Suprapubic skin (tissue), 4 donors: ENCODE results near the gene CHAC1. TPM values are rescaled to one million over a fixed set of nuclear protein-coding genes. Genes with fewer than 3 reads are reported as not detected.

Experiments
- DNase-seq, 2 donors: peaks; one replicate each; pipeline ENCODE4 v3.0.0-alpha.2; 2019; ENCODE audit warnings: low spot score in 2 of 2
- H3K27ac ChIP-seq: fragments of 200-600 bp; sonication (generic); one replicate; pipeline ENCODE4 v1.5.1; 2019
- H3K27me3 ChIP-seq: fragments of 200-600 bp; sonication (generic); one replicate; pipeline ENCODE4 v1.5.1; 2019
- H3K36me3 ChIP-seq: fragments of 200-600 bp; sonication (generic); one replicate; pipeline ENCODE4 v1.5.1; 2019
- H3K4me1 ChIP-seq: fragments of 200-600 bp; sonication (generic); one replicate; pipeline ENCODE4 v1.5.1; 2019
- H3K4me3 ChIP-seq: fragments of 200-600 bp; sonication (generic); one replicate; pipeline ENCODE4 v1.5.1; 2019; ENCODE audit warnings: mild to moderate bottlenecking
- H3K9me3 ChIP-seq: fragments of 200-600 bp; sonication (generic); one replicate; pipeline ENCODE4 v1.5.1; 2019
- CTCF ChIP-seq, 2 donors: fragments of 200-600 bp in 1 of 2; fragments of 450-650 bp in 1 of 2; sonication (generic) in 1 of 2; IDR thresholded peaks; one replicate each; pipeline ENCODE4 v1.5.1; 2016 to 2019; ENCODE audit warnings: antibody characterized with exemption in 2 of 2, mild to moderate bottlenecking in 1 of 2, moderate library complexity in 1 of 2
- EP300 ChIP-seq: sonication (generic); formaldehyde crosslinking; IDR thresholded peaks from one replicate; pipeline ENCODE4 v1.6.1; 2017; ENCODE audit warnings: antibody characterized with exemption
- POLR2A ChIP-seq, 2 donors: fragments of 450-650 bp; IDR thresholded peaks; one replicate each; pipeline ENCODE4 v1.6.1; 2017; ENCODE audit warnings: antibody characterized with exemption in 2 of 2, mild to moderate bottlenecking in 2 of 2, moderate library complexity in 2 of 2
- POLR2AphosphoS5 ChIP-seq, 3 donors: sonication (generic); formaldehyde crosslinking; IDR thresholded peaks; one replicate each; pipeline ENCODE4 v1.6.1; 2017; ENCODE audit warnings: antibody characterized with exemption in 3 of 3
- WGBS: methylation state at CpG from one replicate; pipeline ENCODE4 v1.1.5; 2018; 5-methylcytosine and 5-hydroxymethylcytosine counted together
- total RNA-seq, 4 donors: library from RNA; depleted of rRNA; stranded (reverse); fragments of >200 nt; gene quantifications; one replicate each; pipeline ENCODE4 v1.1.0, GENCODE V29; 2016

CHAC1 gene
- total RNA-seq, 4 donors from 2014 or later: 2.6 to 10.0 (median 3.3) TPM; not detected in 1

GRCh38 chr15:40943764-40944365, 9.4 kb upstream of the CHAC1 start:
- no peaks in the 10 kb centered on the region for H3K36me3 ChIP-seq
- H3K27me3 ChIP-seq: no peaks in the 10 kb centered on the region
- H3K4me3 ChIP-seq: no peak overlapping the region
- no peak for TF ChIP-seq CTCF (IDR thresholded peaks at IDR 0.05)
- TF ChIP-seq EP300: no peak
- no peak for TF ChIP-seq POLR2A (IDR thresholded peaks at IDR 0.05)
- no peak for TF ChIP-seq POLR2AphosphoS5 (IDR thresholded peaks at IDR 0.05)
- 91% methylated on average over 6 of the region's 9 CpGs for WGBS
- DNase-seq: no peak
- H3K4me1 ChIP-seq: peaks cover 29% of the 10 kb centered on the region
- no peaks in the 10 kb centered on the region for H3K9me3 ChIP-seq
- no peak overlapping the region for H3K27ac ChIP-seq

- Histone ChIP-seq H3K27me3 (no peaks in the 10 kb centered on the region), H3K4me3 (no peak overlapping the region), H3K36me3 (no peaks in the 10 kb centered on the region), H3K27ac (no peak overlapping the region), H3K9me3 (no peaks in the 10 kb centered on the region), H3K4me1 (peaks cover 33% of the 10 kb centered on the region)
- no peak for DNase-seq
- 94% methylated on average over 11 of the region's 11 CpGs for WGBS
- TF ChIP-seq POLR2AphosphoS5 (IDR thresholded peaks at IDR 0.05) (no peak), CTCF (IDR thresholded peaks at IDR 0.05) (no peak), EP300 (no peak), POLR2A (IDR thresholded peaks at IDR 0.05) (no peak)
Measured at GRCh38 chr15:40944510-40945296, 8.6 kb upstream of the CHAC1 start.

- DNase-seq: no peak
- TF ChIP-seq POLR2A (IDR thresholded peaks at IDR 0.05) (no peak), CTCF (IDR thresholded peaks at IDR 0.05) (no peak), POLR2AphosphoS5 (IDR thresholded peaks at IDR 0.05) (no peak), EP300 (no peak)
- Histone ChIP-seq H3K36me3 (no peaks in the 10 kb centered on the region), H3K9me3 (no peaks in the 10 kb centered on the region), H3K27me3 (no peaks in the 10 kb centered on the region), H3K4me1 (peaks cover 23% of the 10 kb centered on the region), H3K27ac (no peak overlapping the region), H3K4me3 (no peak overlapping the region)
- WGBS: 75% methylated on average over 21 of the region's 21 CpGs
Measured at GRCh38 chr15:40948706-40949473, 4.4 kb upstream of the CHAC1 start.

GRCh38 chr15:40949756-40950207, 3.5 kb upstream of the CHAC1 start:
- TF ChIP-seq CTCF (IDR thresholded peaks at IDR 0.05): no peak
- no peak for TF ChIP-seq EP300
- TF ChIP-seq POLR2A (IDR thresholded peaks at IDR 0.05): no peak
- TF ChIP-seq POLR2AphosphoS5 (IDR thresholded peaks at IDR 0.05): no peak
- WGBS: 55% methylated on average over 7 of the region's 7 CpGs
- no peak for DNase-seq
- H3K4me3 ChIP-seq: no peak overlapping the region
- no peaks in the 10 kb centered on the region for H3K27me3 ChIP-seq
- no peaks in the 10 kb centered on the region for H3K9me3 ChIP-seq
- H3K4me1 ChIP-seq: peaks cover 24% of the 10 kb centered on the region
- no peaks in the 10 kb centered on the region for H3K36me3 ChIP-seq
- peak overlapping the region; percentile 28 for H3K27ac ChIP-seq

- Histone ChIP-seq H3K9me3 (no peaks in the 10 kb centered on the region), H3K27ac (no peak overlapping the region), H3K27me3 (no peaks in the 10 kb centered on the region), H3K36me3 (no peaks in the 10 kb centered on the region), H3K4me1 (peaks cover 24% of the 10 kb centered on the region), H3K4me3 (no peak overlapping the region)
- DNase-seq: no peak
- no peak for TF ChIP-seq POLR2A (IDR thresholded peaks at IDR 0.05)
- no peak for TF ChIP-seq POLR2AphosphoS5 (IDR thresholded peaks at IDR 0.05)
- TF ChIP-seq CTCF (IDR thresholded peaks at IDR 0.05): no peak
- TF ChIP-seq EP300: no peak
- WGBS: 84% methylated on average over 4 of the region's 4 CpGs
Measured at GRCh38 chr15:40951764-40952163, 1.5 kb upstream of the CHAC1 start.
